Adipocyte (in vitro differentiated cells): ENCODE results near the gene RNF182.
A peak's percentile ranks its signal among the peaks of the same experiment; 100 is the strongest.

ENCODE experiments used
- DNase-seq: peaks from one replicate; pipeline ENCODE4 v3.0.0-alpha.2; 2015; ENCODE audit warnings: low read depth
- H3K27me3 ChIP-seq: replicated peaks from 2 replicates; pipeline ENCODE4 v1.7.0; 2013; ENCODE audit warnings: mild to moderate bottlenecking, low read length, moderate library complexity; ENCODE audit not compliant: control insufficient read depth, insufficient read depth
- H3K36me3 ChIP-seq: 2 replicates; pipeline ENCODE4 v1.7.0; 2013; ENCODE audit warnings: low read length, mild to moderate bottlenecking, moderate library complexity; ENCODE audit not compliant: control insufficient read depth, insufficient read depth, severe bottlenecking
- H3K4me1 ChIP-seq: 2 replicates; pipeline ENCODE4 v1.7.0; 2013; ENCODE audit warnings: mild to moderate bottlenecking, low read length, moderate library complexity; ENCODE audit not compliant: control insufficient read depth, insufficient read depth
- H3K4me3 ChIP-seq: 2 replicates; pipeline ENCODE4 v1.7.0; 2013; ENCODE audit warnings: mild to moderate bottlenecking, low read length, moderate library complexity
- H3K9ac ChIP-seq: 2 replicates; pipeline ENCODE4 v1.7.0; 2013; ENCODE audit warnings: mild to moderate bottlenecking, low read length, moderate library complexity
- H3K9me3 ChIP-seq: 2 replicates; pipeline ENCODE4 v1.7.0; 2013; ENCODE audit warnings: mild to moderate bottlenecking, low read length, moderate library complexity; ENCODE audit not compliant: control insufficient read depth

Gene RNF182

GRCh38 chr6:13918686-13919250 lies 6.0 kb upstream of the RNF182 start:
- Histone ChIP-seq H3K27me3 (no peaks in the 10 kb centered on the region), H3K9ac (no peak overlapping the region), H3K4me1 (peaks cover 39% of the 10 kb centered on the region), H3K36me3 (no peaks in the 10 kb centered on the region), H3K9me3 (no peaks in the 10 kb centered on the region), H3K4me3 (no peak overlapping the region)
- DNase-seq: no peak

- Histone ChIP-seq H3K9ac (no peak overlapping the region), H3K9me3 (no peaks in the 10 kb centered on the region), H3K4me1 (peaks cover 32% of the 10 kb centered on the region), H3K4me3 (no peak overlapping the region), H3K27me3 (no peaks in the 10 kb centered on the region), H3K36me3 (no peaks in the 10 kb centered on the region)
- DNase-seq: no peak
These were observed 4.9 kb upstream of the RNF182 start for GRCh38 chr6:13919861-13920260.

GRCh38 chr6:13920552-13920951 lies 4.2 kb upstream of the RNF182 start:
- no peak for DNase-seq
- no peaks in the 10 kb centered on the region for H3K36me3 ChIP-seq
- no peak overlapping the region for H3K4me3 ChIP-seq
- H3K9me3 ChIP-seq: no peaks in the 10 kb centered on the region
- H3K4me1 ChIP-seq: peaks cover 34% of the 10 kb centered on the region
- H3K27me3 ChIP-seq: no peaks in the 10 kb centered on the region
- H3K9ac ChIP-seq: no peak overlapping the region

DNA sequence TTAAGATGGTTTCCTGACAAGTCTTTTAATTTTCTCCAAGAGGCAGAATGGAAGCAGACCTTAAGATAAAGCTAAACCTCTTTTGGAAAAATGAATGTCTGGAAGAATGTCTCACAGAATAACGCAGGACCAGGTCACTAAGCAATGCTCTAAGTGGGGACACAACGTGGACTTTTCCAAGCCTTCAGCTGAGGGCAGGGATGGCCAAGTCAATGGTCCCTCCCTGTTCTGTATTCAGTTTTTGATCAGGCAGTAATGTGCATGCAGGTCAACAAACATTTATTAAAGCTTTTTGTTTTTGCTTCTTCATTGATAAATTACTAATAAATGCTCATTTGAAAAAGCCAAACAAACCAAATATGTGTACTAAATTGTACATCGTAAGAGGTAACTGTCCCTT lies 2.0 kb upstream of the RNF182 start:
- Histone ChIP-seq H3K36me3 (no peaks in the 10 kb centered on the region), H3K27me3 (no peaks in the 10 kb centered on the region), H3K9ac (no peak overlapping the region), H3K4me1 (peaks cover 22% of the 10 kb centered on the region), H3K4me3 (no peak overlapping the region), H3K9me3 (no peaks in the 10 kb centered on the region)
- DNase-seq: no peak

- no peaks in the 10 kb centered on the region for H3K9me3 ChIP-seq
- peak; percentile 70 for DNase-seq
- H3K36me3 ChIP-seq: no peaks in the 10 kb centered on the region
- no peaks in the 10 kb centered on the region for H3K27me3 ChIP-seq
- peak overlapping the region; percentile 77 for H3K9ac ChIP-seq
- peak overlapping the region; percentile 89 for H3K4me3 ChIP-seq
- H3K4me1 ChIP-seq: peaks cover 17% of the 10 kb centered on the region
These were observed 1.1 kb upstream of the RNF182 start for GRCh38 chr6:13923527-13924145.

- peak overlapping the region; percentile 89 for H3K4me3 ChIP-seq
- peak; percentile 75 for DNase-seq
- no peaks in the 10 kb centered on the region for H3K9me3 ChIP-seq
- H3K36me3 ChIP-seq: no peaks in the 10 kb centered on the region
- H3K4me1 ChIP-seq: peaks cover 17% of the 10 kb centered on the region
- H3K27me3 ChIP-seq: no peaks in the 10 kb centered on the region
- peak overlapping the region; percentile 77 for H3K9ac ChIP-seq
These were observed 405 bp upstream of the RNF182 start for GRCh38 chr6:13924146-13924948.

DNA sequence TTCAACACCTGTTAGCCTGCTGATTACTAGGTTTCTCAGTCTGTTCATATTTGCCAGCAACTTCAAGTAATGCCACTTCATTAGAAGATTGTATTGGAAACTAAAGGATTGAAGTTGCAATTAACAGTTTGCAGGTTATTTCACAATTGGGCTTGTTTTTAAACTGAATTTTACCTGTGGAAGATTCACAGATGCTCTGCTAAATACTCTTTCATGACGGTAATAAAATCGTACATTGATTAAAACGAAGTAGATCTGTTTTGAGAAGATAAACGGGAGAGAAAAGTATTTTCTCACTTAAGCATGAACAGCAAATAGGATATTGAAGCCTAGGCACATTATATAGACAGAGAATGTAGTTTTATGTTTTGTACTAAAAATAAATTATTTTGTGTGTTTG lies 1.6 kb downstream of the RNF182 start:
- no peak for DNase-seq
- Histone ChIP-seq H3K9me3 (no peaks in the 10 kb centered on the region), H3K4me3 (no peak overlapping the region), H3K36me3 (no peaks in the 10 kb centered on the region), H3K27me3 (no peaks in the 10 kb centered on the region), H3K4me1 (peaks cover 17% of the 10 kb centered on the region), H3K9ac (no peak overlapping the region)

DNA sequence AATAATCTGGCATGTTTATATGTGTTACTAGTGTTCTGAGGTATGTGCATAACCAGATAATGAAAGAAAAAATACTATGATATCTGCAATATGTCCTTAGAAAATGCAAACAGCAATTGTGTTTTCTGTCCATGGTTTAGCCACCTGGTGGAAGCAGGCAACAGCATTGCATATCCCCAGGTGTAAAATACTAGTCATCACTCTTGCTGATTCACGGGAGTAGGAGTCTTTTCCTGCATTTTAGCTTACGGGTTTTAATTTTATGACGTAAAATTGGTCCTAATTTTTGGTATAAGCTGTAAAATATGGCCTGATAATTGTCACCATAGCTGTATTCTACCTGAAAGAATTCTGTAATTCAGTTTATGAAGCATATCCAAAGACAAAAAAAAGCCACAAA lies 2.5 kb downstream of the RNF182 start:
- H3K9me3 ChIP-seq: no peaks in the 10 kb centered on the region
- no peak overlapping the region for H3K4me3 ChIP-seq
- H3K27me3 ChIP-seq: no peaks in the 10 kb centered on the region
- no peak for DNase-seq
- H3K4me1 ChIP-seq: peaks cover 17% of the 10 kb centered on the region
- no peak overlapping the region for H3K9ac ChIP-seq
- H3K36me3 ChIP-seq: no peaks in the 10 kb centered on the region

DNA sequence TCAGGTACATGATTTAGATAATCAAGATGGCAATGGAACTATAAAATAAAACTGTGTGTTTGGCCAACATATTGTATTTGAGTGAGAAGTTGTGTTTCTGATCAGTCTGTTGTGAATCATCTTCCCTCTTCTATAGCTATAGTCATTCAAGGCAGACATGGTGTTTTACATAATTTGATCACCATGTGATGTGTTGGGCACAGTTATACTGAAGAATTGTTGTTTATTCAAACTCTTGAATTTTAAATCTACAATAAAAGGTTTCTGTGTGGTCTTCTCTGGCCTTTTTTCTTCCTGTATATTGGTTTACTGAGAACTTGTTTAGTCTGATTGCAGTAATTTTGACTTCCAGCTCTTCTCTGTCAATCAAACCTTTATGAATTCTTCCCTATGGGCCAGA lies 4.4 kb downstream of the RNF182 start:
- no peaks in the 10 kb centered on the region for H3K27me3 ChIP-seq
- DNase-seq: no peak
- H3K9ac ChIP-seq: no peak overlapping the region
- peaks cover 7% of the 10 kb centered on the region for H3K4me1 ChIP-seq
- H3K9me3 ChIP-seq: no peaks in the 10 kb centered on the region
- H3K36me3 ChIP-seq: no peaks in the 10 kb centered on the region
- H3K4me3 ChIP-seq: no peak overlapping the region

DNA sequence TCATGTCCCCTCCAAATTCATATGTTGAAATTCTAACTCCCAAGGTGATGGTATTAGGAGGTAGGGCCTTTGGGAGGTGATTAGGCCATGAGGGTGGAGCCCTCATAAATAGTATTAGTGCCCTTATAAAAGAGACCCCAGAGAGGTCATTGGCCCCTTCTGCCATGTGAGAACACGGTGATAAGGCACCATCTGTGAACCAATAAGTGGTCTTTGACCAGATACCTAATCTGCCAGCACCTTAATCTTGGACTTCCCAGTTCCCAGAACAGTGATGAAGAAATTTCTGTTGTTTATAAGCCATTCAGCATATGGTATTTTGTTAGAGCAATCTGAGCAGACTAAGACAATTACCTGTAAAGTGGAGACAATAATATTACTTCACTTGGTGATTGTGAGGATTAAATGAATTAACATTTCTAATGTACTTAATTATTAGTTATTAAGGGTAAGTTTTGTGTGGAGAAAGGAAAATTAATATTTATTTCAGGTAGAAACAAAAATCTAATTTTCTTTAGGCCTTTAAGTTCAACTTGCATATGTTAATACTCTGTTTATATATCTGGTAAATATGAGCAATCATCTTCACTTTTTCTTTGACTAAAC lies 7.1 kb downstream of the RNF182 start:
- Histone ChIP-seq H3K27me3 (no peaks in the 10 kb centered on the region), H3K4me1 (no peaks in the 10 kb centered on the region), H3K36me3 (no peaks in the 10 kb centered on the region), H3K9me3 (no peaks in the 10 kb centered on the region), H3K4me3 (no peak overlapping the region), H3K9ac (no peak overlapping the region)
- no peak for DNase-seq

DNA sequence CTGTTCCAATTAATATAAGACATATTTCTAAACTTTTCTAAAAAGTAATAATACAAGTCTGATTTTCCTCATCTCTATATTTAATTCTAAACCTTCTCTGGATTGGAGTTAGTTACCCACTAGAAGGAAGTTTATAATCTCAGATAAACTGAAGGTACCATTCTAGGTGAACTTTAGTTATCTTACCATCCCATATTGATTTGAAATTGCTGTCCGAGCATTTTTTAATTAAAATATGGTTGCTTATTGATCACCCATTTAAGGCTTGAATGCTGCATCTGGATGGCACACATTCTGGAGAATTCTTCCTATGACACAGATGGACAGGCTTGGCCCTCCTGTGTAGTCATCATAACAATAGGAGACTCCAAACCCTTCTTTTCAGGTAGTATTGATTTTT lies 8.0 kb downstream of the RNF182 start:
- no peak for DNase-seq
- Histone ChIP-seq H3K4me1 (no peaks in the 10 kb centered on the region), H3K9me3 (no peaks in the 10 kb centered on the region), H3K9ac (no peak overlapping the region), H3K36me3 (no peaks in the 10 kb centered on the region), H3K27me3 (no peaks in the 10 kb centered on the region), H3K4me3 (no peak overlapping the region)
